GM21390 (cell line): ENCODE data around the gene LOXL4.

Experiments used
- ATAC-seq: cut with Tn5 transposase; IDR thresholded peaks from one replicate; pipeline ENCODE4 v1.9.1; 2021; ENCODE audit not compliant: unreplicated experiment

LOXL4 gene

DNA sequence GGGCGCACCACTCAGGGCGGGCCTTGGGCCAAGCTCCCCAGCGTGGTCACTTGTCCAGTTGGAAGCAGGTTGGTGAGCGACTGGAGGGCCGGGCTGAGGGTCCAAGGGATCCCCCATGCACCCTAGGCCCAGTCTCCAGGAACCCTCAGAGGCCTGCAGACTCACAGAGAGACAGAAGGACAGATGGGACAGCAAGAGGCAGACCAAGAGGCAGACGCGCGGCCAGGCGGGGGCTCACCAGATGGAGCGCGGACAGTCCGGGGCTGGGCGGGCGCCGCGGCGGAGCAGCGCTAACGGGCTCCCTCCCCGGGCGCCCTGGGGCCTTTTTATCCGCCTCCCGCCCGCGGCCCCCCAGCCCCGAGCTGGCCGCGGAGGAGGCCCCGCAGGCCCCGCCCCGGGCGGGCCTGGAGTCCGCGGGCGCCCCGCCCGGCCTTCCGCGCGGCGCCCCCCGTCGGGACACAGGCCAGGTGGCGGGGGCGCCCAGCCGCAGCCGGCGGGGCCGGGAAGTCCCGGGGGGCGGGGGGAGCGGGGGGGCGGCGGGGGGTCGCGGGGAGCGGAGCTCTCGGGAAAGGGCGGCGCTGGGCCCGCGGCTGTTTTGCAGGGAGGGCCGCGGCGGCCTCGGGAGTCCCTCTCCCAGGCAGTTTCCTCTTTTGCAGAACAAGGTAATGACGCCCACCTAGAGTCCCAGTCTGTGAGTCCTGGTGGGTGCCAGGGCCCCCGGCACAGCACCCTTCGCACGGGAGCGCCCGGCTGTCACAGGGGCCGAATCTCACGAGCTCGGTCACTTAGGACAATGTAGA lies at the start of gene LOXL4:
Gene LOXL4, minus strand, starts transcription at position 301 of the 800 bp plus-strand sequence. CDS start 5,175 bp downstream, outside the sequence.
- ATAC-seq: no peak

DNA sequence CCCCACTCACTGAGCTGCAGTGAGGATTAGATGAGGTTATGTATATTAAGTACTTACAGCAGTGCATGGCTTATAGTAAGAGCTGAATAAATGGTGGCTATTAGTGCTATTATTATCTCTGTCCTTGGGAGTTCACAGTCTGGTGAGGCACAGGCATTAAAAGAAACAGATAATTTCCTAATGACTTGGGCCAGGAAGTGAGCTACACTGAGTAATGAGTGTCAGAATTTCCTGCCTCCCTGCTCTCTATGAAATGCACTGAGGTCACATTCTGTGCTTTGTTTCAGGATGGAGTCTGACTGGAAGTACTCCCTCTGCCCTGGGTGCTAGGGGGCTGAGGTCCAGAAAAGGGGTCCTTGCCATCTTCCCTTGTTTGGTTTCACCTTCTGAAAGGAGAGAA lies 48.7 kb upstream of the LOXL4 start:
- no peak for ATAC-seq

DNA sequence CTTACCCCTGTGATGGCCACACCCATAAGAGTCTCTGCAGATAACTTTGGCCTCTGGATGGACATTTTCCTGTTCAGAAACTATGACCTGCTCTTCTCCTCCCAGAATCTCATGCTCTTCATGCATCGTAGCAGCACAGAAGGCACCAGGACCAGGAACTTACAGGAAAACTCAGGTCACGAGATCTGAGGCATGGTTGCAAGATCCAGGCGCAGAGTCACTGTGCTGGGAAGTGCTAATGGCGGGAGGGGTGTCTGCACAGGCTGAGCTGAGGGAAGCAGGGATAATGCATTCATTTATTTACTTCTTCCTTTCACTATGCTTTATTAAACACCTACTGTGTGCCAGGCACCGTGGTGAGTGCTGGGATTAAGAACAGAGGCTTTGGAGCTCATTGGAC lies 48.2 kb upstream of the LOXL4 start:
- ATAC-seq: no peak

DNA sequence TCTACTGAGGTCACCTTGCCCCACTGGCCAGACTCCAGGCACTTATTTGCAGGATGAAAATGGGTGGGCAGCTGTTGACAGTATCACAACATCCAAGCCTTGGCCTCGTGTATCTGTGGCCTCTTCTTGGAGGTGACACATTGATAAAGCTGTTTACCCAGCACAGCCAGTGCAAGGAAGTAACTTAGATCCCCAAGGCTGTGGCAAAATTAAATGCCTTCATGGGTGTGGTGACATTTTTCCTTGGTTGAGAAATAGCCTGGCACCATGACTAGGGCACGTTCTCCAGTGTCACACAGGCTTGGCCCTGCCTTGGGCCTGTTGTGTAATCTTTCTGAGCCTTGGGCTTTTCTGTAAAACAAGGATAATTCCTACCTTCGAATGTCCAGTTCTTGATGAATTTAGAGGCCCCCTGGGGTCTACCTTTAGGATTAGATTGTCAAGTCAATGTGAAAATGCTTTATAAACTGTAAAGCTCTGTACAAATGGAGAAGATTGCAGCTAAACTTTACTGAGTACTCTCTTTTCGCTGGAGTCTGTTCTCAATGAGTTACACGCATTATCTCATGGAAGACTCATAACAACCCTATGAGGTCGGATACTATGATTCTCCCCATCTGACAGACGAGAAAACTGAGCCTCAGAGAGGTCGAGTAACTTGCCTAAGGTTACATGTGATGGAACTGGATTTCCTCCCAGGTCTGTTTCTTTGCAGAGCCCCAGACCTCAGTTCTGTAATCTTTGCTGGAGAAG lies 46.7 kb upstream of the LOXL4 start:
- no peak for ATAC-seq

DNA sequence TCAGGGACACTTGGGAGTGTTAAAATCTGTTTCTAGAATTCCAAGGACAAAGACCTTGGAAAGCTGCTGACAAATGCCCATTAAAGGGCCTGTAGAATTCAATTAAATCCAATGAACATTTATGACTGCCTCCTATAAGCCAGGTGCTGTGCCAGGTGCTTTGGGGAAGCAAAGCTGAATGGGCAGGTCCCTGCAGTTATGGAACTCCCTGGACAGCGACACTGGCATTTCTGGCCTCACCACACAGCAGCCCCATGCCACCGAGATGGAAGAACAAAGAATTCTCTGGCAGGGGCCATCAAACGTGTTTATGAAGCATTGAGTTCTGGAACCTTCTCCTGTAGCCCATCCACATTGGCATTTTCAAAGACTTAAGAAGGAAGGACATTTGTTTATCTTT lies 45.6 kb upstream of the LOXL4 start:
- ATAC-seq: no peak

DNA sequence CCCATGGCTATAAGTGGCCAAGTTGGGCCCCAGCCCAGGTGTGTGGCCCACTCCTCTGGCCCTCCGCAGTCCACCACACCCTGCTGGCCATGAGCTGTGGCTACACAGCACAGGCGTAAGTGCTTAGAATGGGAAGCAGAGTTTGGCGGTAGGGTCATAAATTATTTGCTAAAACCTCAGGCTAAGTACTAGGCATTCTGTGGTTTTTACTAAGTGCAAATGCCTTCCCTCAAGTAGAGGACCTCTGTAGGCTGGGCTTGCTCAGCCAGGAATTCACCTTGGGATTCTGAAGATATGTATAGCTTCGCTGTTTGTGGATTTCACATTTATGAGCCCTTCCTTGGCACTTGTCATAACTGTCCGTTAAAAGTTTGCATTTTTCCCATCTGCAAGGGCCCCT lies 44.8 kb upstream of the LOXL4 start:
- ATAC-seq: no peak

DNA sequence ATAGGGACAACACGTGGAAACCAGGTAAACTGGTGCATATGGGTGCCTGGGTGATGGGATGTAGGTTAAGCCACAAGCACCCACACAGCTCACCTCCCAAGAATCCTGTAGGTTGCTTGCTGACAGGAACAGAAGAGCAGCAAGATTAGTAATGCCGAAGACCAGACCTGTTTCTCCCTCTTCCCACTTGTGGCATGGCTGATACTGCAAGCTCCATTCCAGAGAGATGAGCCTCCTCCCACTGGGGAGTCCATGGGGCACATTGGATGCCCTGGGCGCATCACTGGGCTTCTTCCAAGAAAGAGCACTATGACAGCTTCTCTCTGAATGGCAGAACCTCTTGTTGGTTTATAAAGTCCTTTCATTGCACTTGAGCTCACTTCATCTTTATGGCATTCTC lies 44.4 kb upstream of the LOXL4 start:
- ATAC-seq: no peak

DNA sequence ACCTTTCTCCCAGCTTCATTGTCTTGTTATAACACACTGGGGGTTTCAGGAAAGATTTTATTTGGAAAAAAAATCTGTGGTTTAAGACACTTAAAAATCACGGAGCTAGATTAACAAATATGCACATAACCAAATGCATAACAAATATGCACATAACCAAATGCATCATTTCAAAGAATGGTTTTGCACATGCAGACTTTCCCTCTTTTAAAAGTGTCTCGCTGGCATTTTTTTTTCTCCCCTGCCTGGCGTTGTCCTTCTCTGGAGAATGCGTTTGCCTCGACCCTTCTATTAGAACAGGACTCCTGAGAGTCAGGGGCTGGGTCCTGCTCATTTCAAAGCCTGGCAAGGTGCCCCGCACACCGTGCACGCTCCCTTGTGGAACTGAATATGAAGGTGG lies 42.7 kb upstream of the LOXL4 start:
- no peak for ATAC-seq

DNA sequence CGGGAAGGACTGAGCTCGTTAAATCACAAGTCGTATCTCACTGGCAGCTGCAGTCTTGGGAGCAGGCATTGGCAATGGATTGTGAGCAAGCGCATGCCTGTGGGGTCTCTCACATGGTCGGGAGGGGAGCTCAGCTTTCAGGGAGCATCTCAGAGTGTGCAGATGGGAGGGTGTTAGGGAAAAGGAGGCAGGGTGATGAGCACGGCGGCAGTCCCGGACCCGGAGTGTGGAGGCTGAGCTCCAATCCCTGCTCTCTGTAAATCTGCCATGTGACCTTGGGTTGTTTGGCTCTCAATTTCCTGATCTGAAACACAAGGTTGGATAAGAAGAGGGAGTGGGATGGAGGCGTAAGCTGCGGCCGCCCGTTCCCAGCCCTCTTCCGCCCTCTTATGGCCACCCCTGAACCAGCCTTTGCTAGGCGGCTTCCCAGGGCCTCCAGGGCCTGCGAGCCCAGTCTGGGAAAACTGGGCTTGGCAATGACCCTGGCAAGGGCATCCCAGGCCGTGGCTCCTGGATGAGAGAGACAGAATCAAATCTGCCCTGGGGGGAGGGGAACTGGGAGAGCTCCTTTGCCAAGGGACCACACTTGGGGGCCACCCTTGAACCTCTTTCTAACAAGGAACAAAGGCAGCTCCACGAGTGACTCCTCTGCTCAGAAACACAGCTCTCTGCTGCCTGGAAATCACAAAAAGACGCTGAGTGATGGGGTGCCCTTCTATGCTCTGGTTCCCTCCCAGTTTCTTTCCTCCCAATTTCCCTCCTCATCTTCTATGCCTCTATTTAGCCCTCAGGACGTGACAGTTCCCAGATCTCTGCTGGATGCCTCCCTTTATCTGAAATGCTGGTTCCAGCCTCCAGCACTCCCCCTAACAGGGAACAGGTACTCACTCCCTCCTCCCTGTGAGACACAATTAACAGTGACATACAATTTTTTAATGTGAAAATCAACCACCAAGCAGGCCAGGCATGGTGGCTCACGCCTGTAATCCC lies 41.7 kb upstream of the LOXL4 start:
- ATAC-seq: no peak

DNA sequence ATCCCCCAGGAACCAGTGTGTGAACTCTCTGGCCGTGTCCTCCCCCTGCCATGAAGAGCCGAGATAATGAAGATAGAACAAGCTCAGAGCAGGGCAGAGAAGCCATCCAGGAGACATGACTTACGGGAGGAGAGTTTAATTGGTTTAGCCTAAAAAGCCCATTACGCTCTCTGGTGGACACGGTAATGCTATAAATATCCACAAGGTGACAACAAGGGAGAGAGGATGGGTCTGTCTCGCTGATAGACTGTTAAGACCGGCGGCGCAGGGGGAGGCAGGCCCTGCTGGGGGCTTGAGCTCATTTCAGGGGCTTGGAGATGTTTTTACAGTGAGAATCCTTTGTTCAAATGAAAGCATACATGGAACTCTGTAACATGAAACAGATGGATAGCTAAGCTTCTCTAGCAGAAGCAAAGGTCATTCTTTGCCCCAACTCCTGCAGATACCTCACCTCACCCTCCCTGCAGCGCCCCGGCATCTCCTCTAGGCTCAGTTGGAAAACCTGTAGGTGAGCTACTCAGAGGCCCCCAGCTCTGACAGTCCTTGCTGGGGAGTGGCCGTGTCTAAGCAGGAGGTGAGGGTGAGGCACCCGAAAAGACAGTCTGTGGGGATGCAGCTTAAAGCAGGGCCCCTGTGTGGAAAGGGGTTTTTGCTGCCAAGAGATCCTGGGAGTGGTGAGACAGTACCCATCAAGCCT lies 40.8 kb upstream of the LOXL4 start:
- ATAC-seq: no peak

DNA sequence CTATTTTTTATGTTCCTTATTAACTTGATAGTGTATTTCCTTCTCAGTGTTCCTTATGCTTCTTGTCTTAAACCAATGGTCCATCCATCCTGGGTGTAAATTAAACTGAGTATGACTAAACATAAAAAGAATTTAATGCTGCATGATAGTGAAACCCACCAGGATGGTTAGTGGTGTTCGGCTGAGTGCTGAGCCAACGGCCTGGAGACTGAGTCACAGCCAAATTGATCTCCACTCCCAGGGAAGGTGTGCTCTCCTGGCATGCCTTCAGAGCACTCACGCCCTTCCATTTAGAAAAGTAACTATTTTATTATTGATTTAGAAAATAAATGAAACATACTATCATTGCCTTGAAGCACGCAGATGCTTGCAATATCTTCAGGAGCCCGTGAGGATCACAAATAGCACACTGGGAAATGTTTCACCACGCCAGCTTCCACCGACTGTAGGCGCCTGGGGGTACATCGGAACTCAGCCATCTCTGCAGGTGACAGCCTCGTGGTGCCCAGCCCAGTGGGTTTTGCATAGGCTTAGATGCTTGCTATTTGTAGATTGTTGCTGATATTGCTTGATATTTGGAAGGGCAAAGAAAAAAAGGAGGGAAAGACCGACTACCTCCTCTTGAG lies 40.0 kb upstream of the LOXL4 start:
- no peak for ATAC-seq

DNA sequence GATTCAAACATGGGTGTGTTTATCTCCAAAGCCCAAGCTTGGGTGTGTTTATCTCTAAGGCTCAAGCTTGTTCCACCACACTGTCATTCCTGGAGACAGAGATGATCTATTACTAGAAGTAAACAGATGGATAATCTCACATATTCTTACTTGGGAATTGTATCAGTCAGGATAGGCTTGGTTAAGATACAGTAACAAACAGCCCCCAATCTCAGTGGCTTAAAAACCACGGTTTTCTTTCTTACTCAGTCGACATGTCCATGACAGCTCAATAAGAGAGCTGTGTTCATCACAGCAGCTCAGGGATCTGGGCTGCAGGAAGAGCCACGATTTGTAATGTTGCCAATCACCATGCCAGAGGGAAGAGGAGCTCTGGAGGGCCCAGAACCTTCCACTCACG lies 38.5 kb upstream of the LOXL4 start:
- ATAC-seq: no peak

DNA sequence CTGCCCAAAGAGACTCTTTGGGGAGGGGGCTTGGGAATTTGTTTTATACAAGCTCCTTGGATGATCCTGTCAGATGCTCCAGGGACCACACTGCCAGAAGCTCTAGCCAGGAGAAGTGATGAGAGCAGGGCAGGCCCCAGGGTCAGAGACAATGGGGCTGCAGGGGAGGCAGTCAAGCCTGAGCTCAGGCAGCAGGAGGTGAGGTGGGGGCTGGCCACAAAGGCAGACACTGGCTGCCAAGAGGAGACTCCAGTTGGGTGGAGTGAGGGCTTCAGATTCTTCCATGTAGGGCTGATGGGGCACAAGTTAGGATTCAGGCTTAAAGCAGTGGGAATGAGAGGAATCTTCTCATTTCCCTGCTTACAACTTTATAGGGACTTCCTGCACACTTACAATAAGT lies 35.6 kb upstream of the LOXL4 start:
- no peak for ATAC-seq

DNA sequence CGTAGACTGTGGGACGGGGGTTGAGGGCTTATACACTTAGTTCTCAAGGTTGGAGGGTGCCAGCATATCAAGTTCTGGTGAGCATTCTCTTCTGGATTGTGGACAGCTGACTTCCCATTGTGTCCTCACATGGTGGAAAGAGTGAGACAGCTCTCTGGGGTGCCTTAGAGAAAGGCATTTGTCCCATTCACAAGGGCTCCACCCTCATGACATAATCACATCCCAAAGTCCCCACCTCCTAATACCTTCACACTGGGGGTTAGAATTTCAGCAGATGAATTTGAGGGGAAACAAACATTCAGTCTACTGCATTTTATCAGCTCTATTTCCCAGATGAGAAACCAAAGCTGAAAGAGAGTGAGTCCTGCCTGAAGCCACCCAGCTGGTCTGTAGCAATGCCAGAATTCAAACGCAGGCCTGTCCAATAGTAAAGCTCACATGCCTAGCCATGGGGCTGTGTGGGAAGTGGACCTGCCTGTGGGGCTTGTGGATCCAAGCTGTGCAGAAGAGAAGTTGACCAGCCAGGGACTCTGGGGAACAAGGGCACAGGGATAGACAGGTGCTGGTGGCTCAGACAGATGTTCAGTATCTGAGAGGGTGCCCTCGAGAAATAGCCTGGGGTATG lies 34.9 kb upstream of the LOXL4 start:
- no peak for ATAC-seq

DNA sequence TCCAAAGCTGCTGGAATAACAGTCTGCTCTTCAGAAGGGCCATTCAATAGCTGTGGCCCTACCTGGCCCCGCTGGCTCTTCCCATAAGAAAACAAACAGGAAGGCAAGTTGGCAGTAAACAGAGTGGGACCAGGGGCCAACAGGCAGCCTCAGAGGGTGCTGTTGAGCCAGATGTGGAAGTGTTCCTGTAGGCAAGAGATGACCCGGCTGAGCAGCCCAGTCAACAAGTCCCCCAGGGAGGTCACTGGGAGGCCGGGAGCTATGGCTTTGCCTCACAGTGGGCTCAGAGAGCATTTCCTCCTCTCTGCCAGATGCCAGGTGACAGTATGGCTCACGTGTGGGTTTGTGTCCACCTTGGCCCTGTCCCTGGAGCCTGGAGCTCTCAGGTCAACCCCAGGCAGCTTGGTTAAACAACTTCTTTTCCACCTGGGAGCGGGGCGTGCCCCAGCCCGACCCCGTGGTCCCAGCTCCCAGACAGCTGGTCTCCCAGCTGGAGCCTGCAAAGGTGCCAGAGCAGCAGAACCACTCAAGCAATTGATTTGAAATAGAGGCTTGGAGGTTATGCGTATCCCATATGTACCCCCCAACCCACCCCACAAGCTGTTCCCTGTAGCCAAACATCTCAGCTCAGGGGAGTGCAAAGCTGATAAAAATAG lies 33.8 kb upstream of the LOXL4 start:
- ATAC-seq: no peak

DNA sequence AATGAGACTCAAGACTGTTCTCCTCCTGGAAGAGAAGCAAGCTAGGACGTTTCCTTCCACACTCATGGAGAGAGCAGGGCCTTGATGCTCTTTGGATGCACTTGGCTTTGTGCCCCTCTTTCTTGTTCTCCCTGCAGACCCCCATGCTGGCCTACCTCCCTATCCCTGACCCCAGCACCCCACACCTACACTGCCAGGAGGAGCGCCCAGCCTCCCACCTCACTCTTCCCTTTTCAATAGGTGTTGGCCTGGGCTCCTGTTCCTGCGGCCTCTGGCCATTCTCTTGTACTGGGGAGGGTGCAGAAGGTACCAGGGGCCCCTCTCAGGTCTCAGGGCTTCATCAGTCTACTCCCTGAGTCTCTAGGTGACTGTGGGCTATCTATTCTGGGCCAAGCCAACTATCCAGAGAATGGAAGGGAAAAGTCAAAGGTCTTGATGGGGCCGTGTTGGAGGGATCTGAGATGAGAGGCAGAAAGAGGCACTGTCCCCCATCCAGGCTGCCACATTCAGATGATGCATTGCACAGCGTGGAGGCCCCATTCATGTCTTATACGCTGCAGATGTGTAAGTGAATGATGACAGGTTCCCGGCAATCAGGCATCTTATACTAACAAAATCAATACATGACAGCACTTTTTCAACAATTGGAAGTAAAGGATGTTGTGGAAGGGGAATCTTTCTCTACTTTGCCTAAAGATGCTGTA lies 32.7 kb upstream of the LOXL4 start:
- ATAC-seq: no peak

DNA sequence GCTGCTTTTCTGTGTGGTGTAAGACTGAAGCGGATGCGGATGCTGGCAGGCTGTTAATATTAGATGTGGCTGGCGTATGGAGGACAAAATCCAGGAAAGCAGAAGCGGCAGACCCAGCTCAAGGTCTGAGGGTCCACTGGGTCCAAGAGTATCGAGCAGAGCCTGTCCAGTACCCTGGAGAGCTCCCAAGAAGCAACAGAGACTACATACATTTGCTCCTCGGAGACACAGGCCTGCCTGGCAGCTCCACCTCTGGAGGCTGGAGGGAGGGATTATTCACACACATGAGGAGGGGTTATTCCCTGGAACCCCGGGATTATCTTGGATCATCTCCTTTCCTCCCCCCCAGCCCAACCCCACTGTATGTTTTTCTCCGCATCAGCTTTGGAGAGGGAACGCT lies 31.3 kb upstream of the LOXL4 start:
- ATAC-seq: no peak

DNA sequence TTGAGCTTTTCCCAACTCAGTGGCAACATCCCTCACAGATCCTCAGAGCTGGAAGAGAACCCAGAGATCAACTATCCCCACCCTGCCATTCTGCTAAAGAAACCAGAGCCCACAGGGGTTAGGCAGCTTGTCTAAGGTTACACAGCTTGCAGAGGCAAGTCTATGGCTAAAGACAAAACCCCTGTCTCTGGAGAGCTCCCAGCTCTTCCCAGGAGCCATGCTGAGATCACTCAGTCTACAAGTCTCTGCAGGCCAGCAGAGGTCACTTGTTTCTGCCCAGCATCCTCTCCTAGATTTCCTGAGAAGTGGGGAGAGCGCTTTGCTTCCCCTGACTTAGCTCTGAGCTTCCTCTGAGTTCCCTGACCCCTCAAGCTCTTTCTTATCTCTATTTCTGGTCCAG lies 28.5 kb upstream of the LOXL4 start:
- no peak for ATAC-seq

DNA sequence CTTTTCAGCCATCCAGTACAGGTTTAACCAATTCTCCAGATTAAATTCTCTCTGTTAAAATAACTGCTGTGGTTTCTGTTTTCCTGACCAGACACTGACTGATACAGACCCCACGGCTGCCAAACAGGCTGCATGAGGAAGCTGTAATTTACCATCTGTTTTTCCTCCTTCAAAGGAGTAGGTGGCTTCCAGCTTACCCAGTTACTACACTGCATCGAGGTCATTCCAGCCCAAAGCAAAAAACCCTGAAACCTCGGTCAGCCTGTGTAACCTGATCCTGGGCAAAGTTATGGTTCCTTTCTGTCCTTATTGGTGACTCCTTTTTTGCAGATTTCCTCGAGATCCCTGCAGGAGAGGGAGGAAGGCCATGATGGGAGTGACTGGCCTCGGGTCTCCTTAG lies 27.9 kb upstream of the LOXL4 start:
- no peak for ATAC-seq
